WTC11 (cell line): ENCODE data around the gene CDH1. TPM values are rescaled to one million over a fixed set of nuclear protein-coding genes. Genes with fewer than 3 reads are reported as not detected.

ENCODE experiments used
- ATAC-seq: fragments of 200-7000 bp; cut with Tn5 transposase; 2 replicates; pipeline ENCODE4 v1.10.0; 2021; ENCODE audit warnings: mild to moderate bottlenecking, moderate library complexity
- CTCF ChIA-PET: fragments of 300-600 bp; sonication (Branson Sonifier 250); formaldehyde crosslinking; loops from one replicate; lab custom pipeline; 2021; ENCODE audit warnings: antibody characterized with exemption; lab: Charles Lee
- POLR2A ChIA-PET: fragments of 350-600 bp; sonication (Branson Sonifier 250); formaldehyde crosslinking; loops from one replicate; lab custom pipeline; 2021; ENCODE audit warnings: antibody characterized with exemption; lab: Charles Lee
- DNase-seq: peaks from one replicate; pipeline ENCODE4 v3.0.0; 2021; ENCODE audit warnings: low spot score
- H3K27ac Mint-ChIP-seq: 2 replicates; pipeline ENCODE4 v1.8.0; 2021; ENCODE audit warnings: mixed read lengths
- H3K27me3 Mint-ChIP-seq: 2 replicates; pipeline ENCODE4 v1.8.0; 2021; ENCODE audit warnings: low read depth, mild to moderate bottlenecking, moderate library complexity, mixed read lengths
- H3K36me3 Mint-ChIP-seq: 2 replicates; pipeline ENCODE4 v1.8.0; 2021; ENCODE audit warnings: mixed read lengths
- H3K4me1 Mint-ChIP-seq: 2 replicates; pipeline ENCODE4 v1.8.0; 2022; ENCODE audit warnings: mixed read lengths
- H3K4me3 Mint-ChIP-seq: 2 replicates; pipeline ENCODE4 v1.8.0; 2021; ENCODE audit warnings: mild to moderate bottlenecking, moderate library complexity, mixed read lengths
- H3K9me3 Mint-ChIP-seq: 2 replicates; pipeline ENCODE4 v1.8.0; 2021; ENCODE audit warnings: mixed read lengths
- ATF1 ChIP-seq: sonication (generic); formaldehyde crosslinking; IDR thresholded peaks from 2 replicates; pipeline ENCODE4 v1.8.1; 2023; ENCODE audit warnings: mild to moderate bottlenecking, moderate library complexity, missing genetic modification reagents
- E2F4 ChIP-seq: sonication (generic); formaldehyde crosslinking; IDR thresholded peaks from 2 replicates; pipeline ENCODE4 v1.8.1; 2022; ENCODE audit warnings: low read depth, mild to moderate bottlenecking, moderate library complexity, missing genetic modification reagents, borderline replicate concordance
- ETV6 ChIP-seq: sonication (generic); formaldehyde crosslinking; IDR thresholded peaks from 2 replicates; pipeline ENCODE4 v1.8.1; 2022; ENCODE audit warnings: mild to moderate bottlenecking, missing genetic modification reagents
- GTF2I ChIP-seq: fragments of 250-450 bp; sonication (Bioruptor Pico); conservative IDR thresholded peaks from 2 replicates; pipeline ENCODE4 v1.4.0; 2021; ENCODE audit warnings: mild to moderate bottlenecking
- JUN ChIP-seq: sonication (generic); formaldehyde crosslinking; IDR thresholded peaks from 2 replicates; pipeline ENCODE4 v1.8.0; 2023; ENCODE audit warnings: mild to moderate bottlenecking, missing genetic modification reagents
- OVOL2 ChIP-seq: fragments of 250-450 bp; sonication (Bioruptor Pico); IDR thresholded peaks from 2 replicates; pipeline ENCODE4 v1.9.0; 2021; ENCODE audit warnings: mild to moderate bottlenecking, borderline replicate concordance
- SMAD3 ChIP-seq: sonication (generic); formaldehyde crosslinking; IDR thresholded peaks from 2 replicates; pipeline ENCODE4 v1.8.0; 2022; ENCODE audit warnings: missing genetic modification reagents, mild to moderate bottlenecking, borderline replicate concordance
- SMAD4 ChIP-seq: sonication (generic); formaldehyde crosslinking; IDR thresholded peaks from 2 replicates; pipeline ENCODE4 v1.8.0; 2022; ENCODE audit warnings: mild to moderate bottlenecking, missing genetic modification reagents
- TEAD1 ChIP-seq: sonication (generic); formaldehyde crosslinking; IDR thresholded peaks from 2 replicates; pipeline ENCODE4 v1.8.0; 2022; ENCODE audit warnings: mild to moderate bottlenecking, missing genetic modification reagents
- USF1 ChIP-seq: sonication (generic); formaldehyde crosslinking; IDR thresholded peaks from 2 replicates; pipeline ENCODE4 v1.8.0; 2022; ENCODE audit warnings: mild to moderate bottlenecking, missing genetic modification reagents
- ZNF396 ChIP-seq: fragments of 250-450 bp; sonication (Bioruptor Pico); IDR thresholded peaks from 2 replicates; pipeline ENCODE4 v1.8.0; 2021; ENCODE audit warnings: mild to moderate bottlenecking, moderate library complexity, borderline replicate concordance
- ZNF671 ChIP-seq: fragments of 250-450 bp; sonication (Bioruptor Pico); IDR thresholded peaks from 2 replicates; pipeline ENCODE4 v1.8.0; 2021; ENCODE audit warnings: mild to moderate bottlenecking
- ZSCAN18 ChIP-seq: fragments of 250-450 bp; sonication (Bioruptor Pico); IDR thresholded peaks from 2 replicates; pipeline ENCODE4 v2.1.2; 2022; ENCODE audit warnings: mild to moderate bottlenecking, moderate library complexity
- total RNA-seq: library from RNA; stranded (reverse); gene quantifications from 3 replicates; pipeline ENCODE4 v1.2.3, GENCODE V29; 2021
- TF ChIP-seq, protein P1 (sequence below): sonication (generic); formaldehyde crosslinking; IDR thresholded peaks from 2 replicates; pipeline ENCODE4 v1.8.1; 2022; ENCODE audit warnings: missing genetic modification reagents, borderline replicate concordance
- TF ChIP-seq, protein P2 (sequence below): fragments of 250-450 bp; sonication (Bioruptor Pico); IDR thresholded peaks from 2 replicates; pipeline ENCODE4 v1.9.0; 2021; ENCODE audit warnings: mild to moderate bottlenecking
- TF ChIP-seq, protein P3 (sequence below): sonication (generic); formaldehyde crosslinking; IDR thresholded peaks from 2 replicates; pipeline ENCODE4 v1.8.0; 2022; ENCODE audit warnings: mild to moderate bottlenecking, missing genetic modification reagents

Gene CDH1
- total RNA-seq, 1 experiment from 2014 or later: 278 TPM

DNA sequence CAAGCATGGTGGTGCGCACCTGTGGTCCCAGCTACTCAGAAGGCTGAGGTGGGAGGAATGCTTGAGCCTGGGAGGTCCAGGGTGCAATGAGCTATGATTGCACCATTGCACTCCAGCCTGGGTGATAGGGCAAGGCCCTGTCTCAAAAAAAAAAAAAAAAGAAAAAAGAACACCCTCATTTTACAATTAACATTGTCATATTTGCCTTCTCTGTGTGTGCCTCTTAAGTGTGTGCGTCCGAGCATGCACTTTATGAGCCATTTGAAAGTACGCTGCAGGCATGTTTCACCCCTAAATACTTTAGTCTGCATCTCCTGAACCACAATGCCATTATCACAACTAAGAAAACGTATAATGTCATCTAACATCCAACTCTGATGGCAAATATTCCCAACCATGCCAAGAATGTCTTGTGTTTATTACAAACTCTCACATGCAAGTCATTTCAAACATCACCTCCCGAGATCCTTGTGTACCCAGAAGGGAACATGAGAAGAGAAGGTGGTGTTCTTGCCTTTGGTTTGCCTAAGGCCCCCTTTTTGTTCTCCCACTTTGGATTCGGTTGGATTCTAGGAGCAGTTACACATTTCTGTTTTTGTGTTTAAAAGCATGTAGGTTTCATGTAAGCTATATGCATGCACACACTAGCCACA, 38.0 kb downstream of the CDH1 start (continued):
- TF ChIP-seq ZSCAN18 (CRISPR knock-in tag): no peak
- TF ChIP-seq, protein P1, sequence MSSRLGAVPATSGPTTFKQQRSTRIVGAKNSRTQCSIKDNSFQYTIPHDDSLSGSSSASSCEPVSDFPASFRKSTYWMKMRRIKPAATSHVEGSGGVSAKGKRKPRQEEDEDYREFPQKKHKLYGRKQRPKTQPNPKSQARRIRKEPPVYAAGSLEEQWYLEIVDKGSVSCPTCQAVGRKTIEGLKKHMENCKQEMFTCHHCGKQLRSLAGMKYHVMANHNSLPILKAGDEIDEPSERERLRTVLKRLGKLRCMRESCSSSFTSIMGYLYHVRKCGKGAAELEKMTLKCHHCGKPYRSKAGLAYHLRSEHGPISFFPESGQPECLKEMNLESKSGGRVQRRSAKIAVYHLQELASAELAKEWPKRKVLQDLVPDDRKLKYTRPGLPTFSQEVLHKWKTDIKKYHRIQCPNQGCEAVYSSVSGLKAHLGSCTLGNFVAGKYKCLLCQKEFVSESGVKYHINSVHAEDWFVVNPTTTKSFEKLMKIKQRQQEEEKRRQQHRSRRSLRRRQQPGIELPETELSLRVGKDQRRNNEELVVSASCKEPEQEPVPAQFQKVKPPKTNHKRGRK (CRISPR knock-in tag): no peak
- TF ChIP-seq, all 79 proteins: peak for 0

DNA sequence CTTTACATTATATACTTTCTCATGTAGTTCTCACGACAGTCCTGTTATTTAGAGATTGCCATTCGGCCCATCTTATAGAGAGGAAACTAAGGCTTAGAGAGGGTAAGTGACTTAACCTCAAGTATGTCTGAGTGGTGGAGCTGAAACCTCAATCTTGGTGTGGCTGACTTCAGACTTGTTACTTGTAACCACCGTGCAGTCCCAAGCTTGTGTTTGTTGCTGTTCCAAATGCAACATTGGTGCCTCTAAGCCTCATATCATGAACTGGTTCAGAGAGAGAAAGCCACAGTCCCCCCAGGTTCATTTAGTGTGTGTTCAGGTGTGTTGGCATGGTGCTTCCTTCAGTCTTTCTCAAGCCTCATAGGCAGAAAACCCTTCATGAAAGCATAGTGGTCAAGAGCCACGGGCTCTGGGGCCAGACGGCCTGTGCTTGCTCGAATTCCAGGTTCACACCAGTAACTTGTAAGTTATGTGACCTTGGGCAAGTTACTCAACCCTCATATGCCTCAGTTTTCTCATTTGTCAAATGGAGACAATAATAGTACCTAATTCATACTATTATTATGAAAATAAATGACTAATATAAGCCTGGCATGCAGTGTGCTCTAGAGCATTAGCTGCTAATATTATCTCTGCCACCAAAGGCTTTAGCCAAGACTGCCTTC, 39.9 kb downstream of the CDH1 start:
- ChIA-PET POLR2A (interaction anchor here (0.5 kb wide), 1 partner anchor 27 kb away, joined by 3 read pairs; no protein-coding TSS in a partner anchor), CTCF (no interaction called here)
- Mint-ChIP-seq H3K9me3 (no peaks in the 10 kb centered on the region), H3K27me3 (no peaks in the 10 kb centered on the region), H3K27ac (peak overlapping the region; percentile 94), H3K4me1 (peaks cover 52% of the 10 kb centered on the region), H3K36me3 (peaks cover 29% of the 10 kb centered on the region), H3K4me3 (no peak overlapping the region)
- no peak for DNase-seq
- no peak for ATAC-seq
- TF ChIP-seq TEAD1 (CRISPR knock-in tag) (no peak), USF1 (CRISPR knock-in tag) (no peak), SMAD3 (no peak), ZNF396 (CRISPR knock-in tag) (no peak), ZNF671 (CRISPR knock-in tag) (no peak), ETV6 (CRISPR knock-in tag) (no peak), OVOL2 (CRISPR knock-in tag) (no peak), SMAD4 (no peak), GTF2I (no peak), E2F4 (no peak), JUN (CRISPR knock-in tag) (no peak), ATF1 (no peak)
- TF ChIP-seq, protein P2, sequence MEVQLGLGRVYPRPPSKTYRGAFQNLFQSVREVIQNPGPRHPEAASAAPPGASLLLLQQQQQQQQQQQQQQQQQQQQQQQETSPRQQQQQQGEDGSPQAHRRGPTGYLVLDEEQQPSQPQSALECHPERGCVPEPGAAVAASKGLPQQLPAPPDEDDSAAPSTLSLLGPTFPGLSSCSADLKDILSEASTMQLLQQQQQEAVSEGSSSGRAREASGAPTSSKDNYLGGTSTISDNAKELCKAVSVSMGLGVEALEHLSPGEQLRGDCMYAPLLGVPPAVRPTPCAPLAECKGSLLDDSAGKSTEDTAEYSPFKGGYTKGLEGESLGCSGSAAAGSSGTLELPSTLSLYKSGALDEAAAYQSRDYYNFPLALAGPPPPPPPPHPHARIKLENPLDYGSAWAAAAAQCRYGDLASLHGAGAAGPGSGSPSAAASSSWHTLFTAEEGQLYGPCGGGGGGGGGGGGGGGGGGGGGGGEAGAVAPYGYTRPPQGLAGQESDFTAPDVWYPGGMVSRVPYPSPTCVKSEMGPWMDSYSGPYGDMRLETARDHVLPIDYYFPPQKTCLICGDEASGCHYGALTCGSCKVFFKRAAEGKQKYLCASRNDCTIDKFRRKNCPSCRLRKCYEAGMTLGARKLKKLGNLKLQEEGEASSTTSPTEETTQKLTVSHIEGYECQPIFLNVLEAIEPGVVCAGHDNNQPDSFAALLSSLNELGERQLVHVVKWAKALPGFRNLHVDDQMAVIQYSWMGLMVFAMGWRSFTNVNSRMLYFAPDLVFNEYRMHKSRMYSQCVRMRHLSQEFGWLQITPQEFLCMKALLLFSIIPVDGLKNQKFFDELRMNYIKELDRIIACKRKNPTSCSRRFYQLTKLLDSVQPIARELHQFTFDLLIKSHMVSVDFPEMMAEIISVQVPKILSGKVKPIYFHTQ (CRISPR knock-in tag): no peak
- TF ChIP-seq, protein P3, sequence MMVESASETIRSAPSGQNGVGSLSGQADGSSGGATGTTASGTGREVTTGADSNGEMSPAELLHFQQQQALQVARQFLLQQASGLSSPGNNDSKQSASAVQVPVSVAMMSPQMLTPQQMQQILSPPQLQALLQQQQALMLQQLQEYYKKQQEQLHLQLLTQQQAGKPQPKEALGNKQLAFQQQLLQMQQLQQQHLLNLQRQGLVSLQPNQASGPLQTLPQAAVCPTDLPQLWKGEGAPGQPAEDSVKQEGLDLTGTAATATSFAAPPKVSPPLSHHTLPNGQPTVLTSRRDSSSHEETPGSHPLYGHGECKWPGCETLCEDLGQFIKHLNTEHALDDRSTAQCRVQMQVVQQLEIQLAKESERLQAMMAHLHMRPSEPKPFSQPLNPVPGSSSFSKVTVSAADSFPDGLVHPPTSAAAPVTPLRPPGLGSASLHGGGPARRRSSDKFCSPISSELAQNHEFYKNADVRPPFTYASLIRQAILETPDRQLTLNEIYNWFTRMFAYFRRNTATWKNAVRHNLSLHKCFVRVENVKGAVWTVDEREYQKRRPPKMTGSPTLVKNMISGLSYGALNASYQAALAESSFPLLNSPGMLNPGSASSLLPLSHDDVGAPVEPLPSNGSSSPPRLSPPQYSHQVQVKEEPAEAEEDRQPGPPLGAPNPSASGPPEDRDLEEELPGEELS (CRISPR knock-in tag): no peak
